NCI-H1694 (cell line): ENCODE data around the gene ZNF746.
"Not testable (repeated sequence)": the region's sequence is repeated elsewhere in the genome, so short reads cannot be mapped to it uniquely, and the experiment has no call there.

ENCODE experiments used
- DNase-seq: peaks from one replicate; lab custom pipeline; 2025; lab: John Stamatoyannopoulos, UW

ZNF746 gene

GRCh38 chr7:149459540-149460452 lies 37.8 kb downstream of the ZNF746 start:
- DNase-seq: no peak

- DNase-seq: no peak
Measured at GRCh38 chr7:149459201-149459539, 38.4 kb downstream of the ZNF746 start.

DNA sequence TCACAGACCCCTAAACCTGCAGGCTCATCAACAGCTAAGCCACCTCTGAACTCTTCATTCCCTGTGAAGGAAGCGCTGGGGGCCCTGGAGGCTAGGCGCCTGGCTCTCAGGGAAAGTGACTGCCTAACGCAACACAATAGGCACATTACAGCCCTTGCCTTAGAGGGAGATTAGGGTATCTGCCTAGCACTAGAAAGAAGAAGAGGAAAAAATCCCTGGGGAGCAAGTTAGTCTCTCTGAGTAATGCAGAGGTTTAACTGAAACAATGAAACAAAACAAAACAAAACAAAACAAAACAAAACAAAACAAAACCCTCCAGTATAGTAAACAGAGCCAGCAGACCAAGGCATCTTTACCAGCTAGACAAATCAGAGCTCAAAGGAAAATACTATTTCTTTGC lies 39.4 kb downstream of the ZNF746 start:
- DNase-seq: no peak

GRCh38 chr7:149457766-149458165 lies 39.8 kb downstream of the ZNF746 start:
- no peak for DNase-seq

GRCh38 chr7:149456506-149457421 lies 40.8 kb downstream of the ZNF746 start:
- DNase-seq: no peak

DNA sequence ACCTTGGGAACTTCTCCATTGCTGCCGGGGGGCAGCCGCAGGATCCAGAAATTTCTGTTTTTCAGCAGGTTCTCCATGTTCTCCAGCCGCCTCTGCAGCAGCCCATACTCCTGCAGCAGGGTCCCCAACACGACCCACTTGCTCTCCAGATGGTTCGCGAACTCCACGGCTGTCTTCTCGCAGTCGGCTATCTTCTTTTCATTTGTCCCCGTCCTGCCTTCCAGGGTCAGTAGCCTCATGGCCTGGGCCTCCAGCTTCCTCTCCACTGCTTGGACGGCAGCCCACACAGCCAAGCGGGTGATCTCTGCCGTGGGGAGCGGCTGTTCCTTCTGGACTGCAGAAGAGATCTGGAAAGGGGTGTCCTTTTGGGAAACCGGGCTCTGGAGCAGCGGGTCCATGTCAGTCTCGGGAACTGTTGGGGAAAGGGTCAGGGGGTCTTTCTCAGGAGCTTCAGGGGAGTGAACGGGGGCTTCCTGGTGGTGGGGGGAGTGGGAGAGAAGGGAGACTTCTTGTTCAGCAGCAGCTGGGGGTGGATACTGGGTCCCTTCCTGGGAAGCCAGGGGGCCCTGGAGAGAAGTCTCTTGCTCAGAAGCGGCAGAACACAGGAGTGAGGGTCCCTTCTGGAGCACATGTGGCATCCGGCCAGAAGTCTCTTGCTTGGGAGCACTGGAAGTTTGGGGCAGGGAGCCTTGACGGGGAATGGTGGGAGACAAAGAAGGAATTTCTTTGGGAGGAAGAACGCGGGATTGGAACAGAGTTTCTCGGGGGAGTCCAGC lies 42.2 kb downstream of the ZNF746 start:
- DNase-seq: no peak

GRCh38 chr7:149454750-149455149 lies 42.9 kb downstream of the ZNF746 start:
- no peak for DNase-seq

DNA sequence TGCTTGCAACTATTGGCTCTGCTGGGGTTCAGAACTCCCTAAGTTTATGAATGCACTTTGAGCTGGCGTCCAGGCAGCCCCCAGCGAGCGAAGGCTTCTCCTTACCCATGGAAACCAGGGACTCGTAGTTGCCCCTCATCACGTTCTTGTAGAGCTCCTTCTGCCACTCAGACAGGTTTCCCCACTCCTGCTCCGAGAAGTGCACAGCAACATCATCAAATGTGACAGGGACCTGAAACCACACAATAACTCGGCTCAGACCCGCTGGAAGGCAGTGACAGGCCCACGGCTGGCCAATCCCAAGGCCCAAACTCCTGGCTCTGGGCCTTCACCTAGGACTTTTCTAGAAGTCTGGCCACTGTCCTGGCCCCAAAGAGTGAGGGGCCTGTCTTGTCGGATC lies 43.6 kb downstream of the ZNF746 start:
- no peak for DNase-seq

GRCh38 chr7:149450821-149451220 lies 46.8 kb downstream of the ZNF746 start:
- DNase-seq: no peak

DNA sequence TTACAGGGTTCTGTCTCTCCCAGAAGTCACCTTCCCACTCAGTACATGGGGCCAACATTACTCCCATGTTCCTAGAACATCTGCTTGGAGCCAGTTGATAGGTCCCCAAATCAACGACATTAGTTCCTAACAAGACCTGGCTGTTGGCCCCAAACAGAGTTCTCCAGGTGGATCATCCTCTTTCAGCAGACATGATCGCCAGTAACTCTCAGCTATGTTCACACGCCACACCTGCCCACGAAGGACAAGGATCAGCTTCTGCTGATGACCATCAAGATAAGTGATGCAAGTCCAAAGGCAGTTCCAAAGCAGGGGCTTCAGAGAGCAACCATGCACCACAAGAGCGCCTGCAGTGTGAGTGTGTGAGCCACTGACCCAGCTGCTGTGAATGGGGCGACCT lies 47.7 kb downstream of the ZNF746 start:
- no peak for DNase-seq

DNA sequence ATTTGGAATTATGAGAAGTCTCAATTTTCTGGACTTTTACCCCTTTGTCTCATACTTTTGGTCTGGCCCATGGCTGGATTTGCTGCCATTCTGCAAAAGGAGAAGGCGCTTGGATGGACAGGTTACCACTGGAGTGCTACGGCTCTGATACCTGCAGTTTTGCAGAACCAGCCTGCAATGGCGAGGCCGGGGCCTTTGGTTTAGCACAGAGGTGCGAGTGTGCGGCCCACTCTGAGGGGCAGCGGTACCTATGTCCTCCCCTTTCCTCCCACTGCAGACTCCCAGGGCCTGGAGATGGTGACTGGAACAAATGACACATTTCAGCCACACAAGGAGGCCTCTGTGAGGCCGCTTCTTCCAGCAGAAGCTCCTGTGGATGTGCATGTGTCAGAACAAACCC lies 48.6 kb downstream of the ZNF746 start:
- no peak for DNase-seq

DNA sequence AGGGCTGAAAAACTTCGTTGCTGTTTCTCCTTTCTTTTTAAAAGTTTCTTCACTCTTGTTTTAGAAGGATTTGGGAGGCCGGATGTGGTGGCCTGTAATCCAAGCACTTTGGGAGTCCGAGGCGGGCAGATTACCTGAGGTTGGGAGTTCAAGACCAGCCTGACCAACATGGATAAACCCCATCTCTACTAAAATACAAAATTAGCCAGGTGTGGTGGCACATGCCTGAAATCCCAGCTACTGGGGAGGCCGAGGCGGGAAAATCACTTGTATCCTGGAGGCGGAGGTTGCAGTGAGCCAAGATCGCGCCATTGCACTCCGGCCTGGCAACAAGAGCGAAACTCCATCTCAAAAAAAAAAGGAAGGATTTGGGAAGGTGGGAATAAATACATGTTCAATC lies 51.6 kb downstream of the ZNF746 start:
- not testable (repeated sequence) for DNase-seq

- no peak for DNase-seq
Measured at GRCh38 chr7:149444287-149444686, 53.3 kb downstream of the ZNF746 start.

DNA sequence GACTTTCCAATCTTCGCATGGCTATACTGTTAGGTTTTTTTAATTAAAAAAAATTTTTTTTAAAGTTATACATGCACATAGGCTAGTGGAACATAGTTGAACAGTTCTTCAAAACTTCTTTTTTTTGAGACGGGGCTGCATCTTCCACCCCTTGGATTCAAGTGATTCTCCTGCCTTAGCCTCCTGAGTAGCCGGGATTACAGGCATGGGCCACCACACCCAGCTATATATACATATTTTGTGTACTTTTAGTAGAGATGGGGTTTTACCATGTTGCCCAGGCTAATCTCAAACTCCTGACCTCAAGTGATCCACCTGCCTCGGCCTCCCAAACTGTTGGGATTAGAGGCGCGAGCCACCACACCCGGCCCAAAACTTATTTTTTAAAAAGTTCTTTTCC lies 54.1 kb downstream of the ZNF746 start:
- no peak for DNase-seq

DNA sequence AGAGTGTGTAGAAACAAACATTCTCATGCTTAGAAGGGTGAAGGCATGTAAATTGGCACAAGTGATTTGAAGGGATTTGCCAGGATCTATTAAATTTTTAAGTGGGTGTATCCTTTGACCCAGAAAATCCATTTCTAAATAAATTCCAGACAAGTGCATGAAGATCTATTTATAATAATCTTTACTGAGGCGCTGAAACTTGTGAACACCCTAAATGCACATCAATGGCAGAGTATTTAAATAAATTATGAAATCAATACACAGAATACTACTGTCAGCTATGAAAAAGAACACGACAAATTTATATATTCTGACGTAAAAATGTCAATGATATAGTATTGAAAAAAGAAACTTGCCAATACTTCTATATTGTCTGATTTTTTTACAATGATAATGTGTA lies 54.7 kb downstream of the ZNF746 start:
- no peak for DNase-seq

DNA sequence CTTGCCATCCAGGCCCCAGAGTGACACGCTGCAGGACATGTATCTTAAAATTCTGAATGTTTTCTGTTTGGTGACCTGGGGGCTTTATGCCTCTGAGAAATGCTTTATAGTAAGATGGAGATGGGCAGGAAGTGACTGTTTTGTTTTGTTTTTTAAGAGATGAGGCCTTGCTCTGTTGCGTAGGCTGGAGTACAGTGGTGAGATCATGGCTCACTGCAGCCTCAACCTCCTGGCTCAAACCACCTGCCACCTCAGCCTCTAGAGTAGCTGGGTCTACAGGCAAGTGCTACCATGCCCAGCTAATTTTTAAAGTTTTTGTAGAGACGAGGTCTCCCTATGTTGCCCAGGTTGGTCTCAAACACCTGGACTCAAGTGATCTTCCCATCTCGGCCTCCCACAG lies 57.4 kb downstream of the ZNF746 start:
- DNase-seq: no peak

DNA sequence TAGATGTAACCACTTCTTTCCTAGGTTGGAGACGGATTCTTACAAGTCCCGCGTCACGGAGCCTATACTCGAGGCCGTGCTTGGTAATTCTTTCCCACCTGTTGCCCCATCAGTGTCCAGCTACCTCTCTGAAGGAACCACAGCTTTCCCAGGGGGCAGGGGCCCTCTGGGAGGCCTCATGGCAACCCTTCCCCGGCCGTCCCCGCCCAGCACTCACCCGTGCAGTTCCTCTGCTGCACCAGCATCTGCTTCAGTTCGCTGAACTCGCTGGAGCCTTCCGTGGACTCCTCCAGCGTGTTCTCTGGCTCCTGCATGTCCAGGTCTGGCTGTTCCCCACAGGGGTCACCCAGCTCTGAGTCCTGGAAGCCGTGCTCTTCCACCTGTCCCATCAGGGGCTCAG lies 61.3 kb downstream of the ZNF746 start:
- DNase-seq: no peak

- no peak for DNase-seq
Measured at GRCh38 chr7:149433124-149433523, 64.5 kb downstream of the ZNF746 start.

DNA sequence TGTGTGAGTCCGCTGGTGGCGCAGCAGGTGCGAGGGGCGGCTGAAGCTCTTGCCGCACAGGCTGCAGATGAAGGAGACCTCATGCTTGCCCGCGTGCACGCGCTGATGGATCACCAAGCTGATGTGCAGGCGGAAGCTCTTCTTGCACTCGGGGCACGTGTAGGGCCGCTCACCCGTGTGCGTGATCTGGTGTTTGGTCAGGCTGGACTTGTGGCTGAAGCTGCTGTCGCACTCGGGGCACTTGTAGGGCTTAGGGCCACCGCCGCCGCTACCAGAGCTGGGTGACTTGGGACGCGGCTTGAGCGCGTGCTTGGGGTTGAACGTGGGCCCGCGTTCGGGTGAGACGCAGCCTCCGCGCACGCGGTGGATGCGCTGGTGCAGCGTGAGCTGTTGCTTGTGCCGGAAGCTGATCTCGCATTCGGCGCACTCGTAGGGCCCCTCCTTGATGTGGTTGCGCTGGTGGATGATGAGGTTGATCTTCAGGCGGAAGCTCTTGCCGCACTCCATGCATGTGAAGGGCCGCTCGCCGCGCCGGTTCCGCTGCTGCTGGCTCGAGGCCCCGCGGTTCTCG lies 65.4 kb downstream of the ZNF746 start:
- DNase-seq: no peak

DNA sequence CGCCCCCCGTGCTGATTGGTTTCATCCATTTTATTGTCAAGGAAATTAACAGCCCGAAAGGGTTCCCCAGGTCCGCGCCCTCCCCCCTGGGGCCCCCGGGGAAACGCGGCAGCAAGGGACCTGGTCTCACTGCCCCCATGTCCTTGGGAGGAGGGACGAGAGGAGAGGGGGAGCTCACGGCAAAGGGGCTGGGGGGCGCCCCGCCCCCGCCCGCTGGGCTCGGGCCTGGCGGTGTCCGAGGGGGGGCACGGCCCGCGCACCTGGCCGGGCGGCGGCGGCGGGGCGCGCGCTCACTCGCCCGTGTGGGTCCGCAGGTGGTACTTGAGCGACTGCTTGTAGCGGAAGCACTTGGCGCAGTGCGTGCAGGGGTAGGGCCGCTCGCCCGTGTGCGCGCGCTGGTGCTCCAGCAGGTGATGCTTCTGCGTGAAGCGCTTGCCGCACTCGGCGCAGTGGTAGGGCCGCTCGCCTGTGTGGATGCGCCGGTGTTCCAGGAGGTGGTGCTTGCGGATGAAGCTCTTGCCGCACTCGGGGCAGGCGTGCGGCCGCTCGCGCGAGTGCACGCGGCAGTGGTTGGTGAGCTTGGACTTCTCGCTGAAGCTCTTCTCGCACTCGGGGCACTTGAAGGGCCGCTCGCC lies 66.0 kb downstream of the ZNF746 start:
- no peak for DNase-seq

GRCh38 chr7:149430192-149430591 lies 67.4 kb downstream of the ZNF746 start:
- no peak for DNase-seq
